HG03354 (cell line): ENCODE measurements around the gene CYB5D1.
"Not testable (repeated sequence)": the region's sequence is repeated elsewhere in the genome, so short reads cannot be mapped to it uniquely, and the experiment has no call there.

ENCODE experiments used
- ATAC-seq: cut with Tn5 transposase; IDR thresholded peaks from one replicate; pipeline ENCODE4 v1.9.1; 2021; ENCODE audit warnings: mild to moderate bottlenecking; ENCODE audit not compliant: unreplicated experiment, poor library complexity, severe bottlenecking

CYB5D1 gene

DNA sequence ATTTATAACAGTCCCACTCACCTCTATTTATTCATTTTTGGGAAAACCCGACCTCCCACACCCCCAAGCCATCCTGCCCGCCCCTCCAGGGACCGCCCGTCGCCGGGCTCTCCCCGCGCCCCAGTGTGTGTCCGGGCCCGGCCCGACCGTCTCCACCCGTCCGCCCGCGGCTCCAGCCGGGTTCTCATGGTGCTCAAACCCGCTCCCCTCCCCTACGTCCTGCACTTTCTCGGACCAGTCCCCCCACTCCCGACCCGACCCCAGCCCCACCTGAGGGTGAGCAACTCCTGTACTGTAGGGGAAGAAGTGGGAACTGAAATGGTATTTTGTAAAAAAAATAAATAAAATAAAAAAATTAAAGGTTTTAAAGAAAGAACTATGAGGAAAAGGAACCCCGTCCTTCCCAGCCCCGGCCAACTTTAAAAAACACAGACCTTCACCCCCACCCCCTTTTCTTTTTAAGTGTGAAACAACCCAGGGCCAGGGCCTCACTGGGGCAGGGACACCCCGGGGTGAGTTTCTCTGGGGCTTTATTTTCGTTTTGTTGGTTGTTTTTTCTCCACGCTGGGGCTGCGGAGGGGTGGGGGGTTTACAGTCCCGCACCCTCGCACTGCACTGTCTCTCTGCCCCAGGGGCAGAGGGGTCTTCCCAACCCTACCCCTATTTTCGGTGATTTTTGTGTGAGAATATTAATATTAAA, 3.6 kb upstream of the CYB5D1 start:
- no peak for ATAC-seq

DNA sequence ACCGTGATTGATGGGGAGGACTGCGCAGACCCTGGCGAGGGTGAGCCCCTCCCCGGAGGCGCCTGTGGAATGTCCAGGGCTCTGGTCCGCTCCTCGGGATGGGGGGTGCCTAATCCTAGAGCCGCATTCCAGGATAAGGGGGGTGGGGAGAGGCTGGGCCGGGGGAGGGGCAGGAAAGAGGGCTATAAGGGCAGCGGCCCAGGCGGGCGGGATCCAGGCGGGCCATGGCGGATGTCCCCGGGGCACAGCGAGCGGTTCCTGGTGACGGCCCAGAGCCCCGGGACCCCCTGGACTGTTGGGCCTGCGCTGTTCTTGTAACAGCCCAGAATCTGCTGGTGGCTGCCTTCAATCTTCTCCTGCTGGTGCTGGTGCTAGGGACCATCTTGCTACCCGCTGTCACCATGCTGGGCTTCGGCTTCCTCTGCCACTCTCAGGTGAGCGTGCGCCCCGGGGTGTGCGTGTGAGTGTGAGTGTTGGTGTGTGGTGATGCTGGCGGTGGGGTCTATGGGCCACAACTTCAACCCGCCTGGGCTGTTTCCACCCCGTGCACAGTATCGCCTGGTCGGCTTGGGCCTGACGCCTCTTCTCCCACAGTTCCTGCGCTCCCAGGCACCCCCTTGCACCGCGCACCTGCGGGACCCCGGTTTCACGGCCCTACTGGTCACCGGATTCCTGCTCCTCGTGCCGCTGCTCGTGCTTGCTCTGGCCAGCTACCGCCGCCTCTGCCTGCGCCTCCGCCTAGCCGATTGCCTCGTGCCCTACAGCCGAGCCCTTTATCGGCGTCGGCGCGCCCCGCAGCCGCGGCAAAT, 2.7 kb upstream of the CYB5D1 start, which contains the start of gene TMEM88:
Gene TMEM88, plus strand, starts transcription at position 216 of the 809 bp plus-strand sequence. Its CDS starts 9 bp downstream, at position 225.
- no peak for ATAC-seq

DNA sequence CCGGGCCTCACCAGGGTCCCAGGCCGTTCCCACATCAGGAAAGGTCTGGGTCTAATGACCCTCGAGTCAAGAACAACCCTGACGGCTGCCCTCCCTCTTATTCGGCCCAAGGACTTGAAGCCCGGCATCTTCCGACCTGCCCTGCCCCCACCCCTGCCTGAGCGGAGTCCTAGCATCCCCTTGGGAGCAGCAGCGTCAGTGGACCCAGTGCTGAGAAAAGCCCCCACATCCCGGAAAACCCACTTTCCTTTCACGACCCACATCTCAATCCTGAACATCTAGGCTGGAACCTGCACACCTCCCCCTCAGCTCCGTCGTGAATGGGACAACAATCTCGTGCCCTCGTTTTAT, 2.2 kb upstream of the CYB5D1 start:
- no peak for ATAC-seq

GRCh38 chr17:7856011-7856810, 1.6 kb upstream of the CYB5D1 start:
- ATAC-seq = no peak

DNA sequence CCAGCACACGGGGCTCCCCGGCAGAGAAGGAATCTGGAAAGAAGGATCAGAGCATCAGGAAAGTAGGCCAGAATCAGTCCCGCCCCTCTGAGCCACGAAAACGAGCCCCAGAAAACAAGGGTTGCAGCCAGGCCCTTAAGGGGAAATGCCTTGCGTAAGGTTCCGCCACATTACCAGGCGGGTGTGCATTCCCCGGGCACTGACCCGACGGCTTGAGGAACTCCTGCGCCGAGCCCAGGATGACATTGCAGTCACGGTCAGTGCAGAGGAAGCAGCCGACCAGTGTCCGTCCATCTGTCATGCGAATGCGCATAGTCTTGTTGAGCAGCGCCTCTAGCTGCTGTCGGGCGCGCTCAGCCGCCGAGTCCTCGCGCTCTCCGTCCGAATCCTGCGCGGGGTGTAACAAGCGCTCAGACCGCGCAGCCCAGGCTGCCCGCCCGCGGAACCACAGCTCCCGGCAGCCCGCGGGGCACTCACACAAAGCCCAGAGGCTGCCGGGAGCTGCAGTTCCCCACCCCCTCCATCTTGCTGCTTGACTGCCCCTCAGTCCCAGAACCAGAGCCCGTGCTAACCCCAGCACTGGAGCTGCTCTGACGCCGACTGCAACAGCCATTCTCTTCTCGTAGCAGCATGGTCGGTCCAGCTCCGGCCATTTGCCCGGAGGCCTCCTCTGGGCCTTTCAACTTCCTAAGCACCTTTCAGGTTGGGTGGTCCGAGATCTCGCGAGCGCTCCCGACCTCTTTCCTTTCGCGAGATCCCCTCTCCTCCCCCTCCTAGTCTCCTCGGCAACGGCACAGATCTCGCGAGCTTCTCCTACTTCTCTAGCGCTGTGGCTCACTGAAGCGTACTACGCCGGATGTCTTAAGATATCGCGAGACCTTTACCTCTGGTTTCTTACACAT, 741 bp upstream of the CYB5D1 start, which contains the start of gene NAA38:
Gene NAA38, minus strand, starts transcription at position 749 of the 902 bp plus-strand sequence. Its CDS starts 96 bp downstream, at position 653.
- peak; percentile 76 for ATAC-seq

DNA sequence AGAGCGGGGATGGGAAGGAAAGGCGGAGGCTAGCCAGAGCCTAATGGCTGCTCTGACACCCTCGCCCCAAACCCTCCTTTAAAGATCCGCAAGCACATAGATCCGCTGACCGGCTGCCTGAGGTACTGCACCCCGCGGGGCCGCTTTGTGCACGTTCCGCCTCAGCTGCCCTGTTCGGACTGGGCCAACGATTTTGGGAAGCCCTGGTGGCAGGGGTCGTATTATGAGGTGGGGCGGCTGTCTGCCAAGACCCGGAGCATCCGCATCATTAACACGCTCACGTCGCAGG, 663 bp downstream of the CYB5D1 start:
- no peak for ATAC-seq

DNA sequence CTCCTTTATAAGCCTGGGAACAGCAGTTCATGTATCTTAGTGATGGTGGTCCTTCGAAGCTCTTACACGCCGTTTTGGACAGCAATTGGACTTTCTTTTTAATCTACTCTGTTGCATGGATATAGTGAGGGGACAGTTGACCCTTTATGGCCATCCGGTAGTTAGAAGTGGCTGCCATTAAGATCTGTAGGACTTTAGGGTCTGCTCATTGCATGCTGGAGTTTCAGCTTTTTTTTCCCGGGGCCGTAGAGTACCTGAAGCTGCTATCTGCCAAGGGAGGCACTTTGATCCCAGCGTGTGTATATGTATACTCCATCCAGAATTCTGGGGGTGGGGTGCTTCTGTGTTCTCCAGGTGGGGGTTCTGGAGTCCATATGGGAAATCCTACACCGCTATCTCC, 1.2 kb downstream of the CYB5D1 start:
- no peak for ATAC-seq

DNA sequence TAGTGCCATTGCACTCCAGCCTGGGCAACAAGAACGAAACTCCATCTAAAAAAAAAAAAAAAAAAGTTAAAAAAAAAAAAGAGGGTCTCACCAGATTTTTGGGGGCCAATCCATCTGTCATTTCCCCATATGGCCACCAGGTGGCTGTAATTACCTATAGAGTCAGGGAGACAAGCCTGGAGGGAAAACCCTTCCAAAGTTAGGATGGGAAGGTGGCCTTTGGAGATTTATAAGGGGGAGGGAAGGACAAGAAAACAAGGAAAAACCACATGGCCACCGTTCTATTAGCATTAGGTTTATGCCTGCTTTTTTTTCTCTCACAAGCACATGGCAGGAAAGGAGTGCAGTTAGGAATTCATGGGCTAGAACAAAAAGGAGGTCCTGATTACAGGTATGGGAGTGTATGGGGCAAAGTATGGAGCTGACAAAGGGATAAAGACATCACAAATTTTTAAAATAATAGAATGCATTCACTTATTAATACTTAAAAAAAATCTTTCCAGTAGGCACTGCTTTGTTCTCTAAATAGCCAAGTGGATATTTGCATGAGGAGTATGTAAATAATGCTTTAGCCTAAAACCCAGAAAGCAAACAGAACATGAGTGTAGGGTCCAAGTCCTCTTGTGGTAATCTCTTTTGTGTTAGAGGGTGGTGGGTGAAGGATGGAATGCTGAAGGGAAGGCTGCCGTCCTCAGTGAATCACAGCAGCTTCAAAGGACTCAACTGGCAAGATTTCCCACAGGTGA, 5.1 kb downstream of the CYB5D1 start:
- no peak for ATAC-seq

- not testable (repeated sequence) for ATAC-seq
Measured at GRCh38 chr17:7864384-7864783, 6.6 kb downstream of the CYB5D1 start.

DNA sequence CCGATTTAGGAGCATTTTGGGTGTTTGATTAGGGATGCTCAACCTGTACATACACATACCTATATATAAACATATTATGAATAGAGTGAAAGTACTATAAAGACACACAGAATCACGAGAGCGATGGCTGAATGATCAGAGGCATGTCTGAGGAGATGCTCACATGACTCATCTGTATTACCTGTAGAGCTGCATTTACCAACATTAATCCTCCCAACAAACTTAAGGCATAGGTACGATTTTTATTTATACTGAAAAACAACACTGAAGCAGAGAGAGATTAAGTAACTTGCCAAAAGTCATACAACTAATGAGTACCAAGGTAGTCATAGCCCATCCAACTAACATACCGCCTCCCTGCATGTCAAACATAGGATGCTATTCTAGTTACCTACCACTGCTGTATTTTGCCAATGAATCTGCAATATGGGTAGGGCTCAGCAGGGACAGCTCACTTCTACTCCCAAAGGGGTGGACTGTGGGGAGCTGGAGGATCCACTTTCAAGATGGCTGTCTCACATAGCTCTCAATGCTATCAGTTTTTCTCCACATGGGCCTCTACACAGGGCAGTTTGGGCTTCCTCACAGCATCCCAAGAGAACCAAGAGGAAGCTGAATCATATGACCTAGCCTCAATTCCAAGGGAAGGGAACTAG, 7.3 kb downstream of the CYB5D1 start:
- ATAC-seq = no peak

DNA sequence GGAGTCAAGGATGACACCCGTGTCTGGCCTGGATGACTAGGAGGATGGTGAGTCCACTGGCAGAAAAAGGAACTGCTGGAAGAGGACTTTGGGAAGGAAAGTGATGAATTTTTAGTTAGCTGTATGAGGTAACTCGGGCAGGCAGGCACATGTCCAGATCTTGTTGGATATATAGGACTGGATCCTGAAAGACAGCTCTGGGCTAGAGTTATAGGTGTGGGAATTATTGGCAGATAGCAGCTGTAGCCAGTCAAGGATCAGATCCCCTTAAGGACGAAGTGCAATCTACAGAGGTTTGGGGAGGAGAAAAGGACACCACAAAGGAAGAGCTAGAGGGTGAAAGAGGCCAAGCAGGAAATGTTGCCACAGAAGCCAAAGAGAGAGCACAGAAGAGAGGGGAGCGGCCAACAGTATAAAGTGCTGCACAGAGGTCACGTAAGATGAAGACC, 10.1 kb downstream of the CYB5D1 start:
- no peak for ATAC-seq

DNA sequence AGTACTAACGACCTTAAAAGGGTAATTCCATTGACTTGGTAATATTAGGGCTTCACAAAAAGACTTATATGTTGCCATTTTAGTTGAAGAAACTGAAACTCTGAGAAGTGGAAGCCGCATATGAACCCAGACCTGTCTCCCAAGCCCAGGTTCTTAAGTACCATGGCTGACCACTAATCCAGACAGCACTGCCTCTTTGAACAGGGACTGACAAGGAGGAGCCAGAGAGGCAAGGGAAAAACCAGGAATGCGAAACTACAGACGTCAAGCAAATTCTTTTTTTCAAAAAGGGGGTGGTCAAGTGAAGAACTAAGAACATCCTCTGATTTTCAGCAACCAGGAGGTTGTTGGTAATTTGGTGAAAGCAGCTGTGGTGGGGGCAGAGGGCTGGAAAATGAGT, 15.2 kb downstream of the CYB5D1 start:
- no peak for ATAC-seq

- ATAC-seq = no peak
Measured at GRCh38 chr17:7875804-7876370, 18.1 kb downstream of the CYB5D1 start.

DNA sequence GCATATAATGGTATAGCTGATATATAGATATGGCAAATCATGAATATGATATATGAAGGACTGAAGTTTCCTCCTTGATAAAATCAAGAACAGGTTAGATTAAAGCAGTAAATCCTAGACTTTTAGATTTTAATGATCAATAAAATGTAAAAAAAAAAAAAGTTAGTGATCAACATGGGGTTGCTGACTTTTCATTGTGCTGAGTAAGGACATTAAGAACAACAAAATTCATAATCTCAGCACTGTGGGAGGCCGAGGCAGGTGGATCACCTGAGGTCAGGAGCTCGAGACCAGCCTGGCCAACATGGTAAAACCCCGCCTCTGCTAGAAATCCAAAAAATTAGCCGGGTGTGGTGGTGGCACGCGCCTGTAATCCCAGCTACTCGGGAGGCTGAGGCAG, 20.4 kb downstream of the CYB5D1 start:
- no peak for ATAC-seq

- no peak for ATAC-seq
Measured at GRCh38 chr17:7880076-7880868, 22.5 kb downstream of the CYB5D1 start.

DNA sequence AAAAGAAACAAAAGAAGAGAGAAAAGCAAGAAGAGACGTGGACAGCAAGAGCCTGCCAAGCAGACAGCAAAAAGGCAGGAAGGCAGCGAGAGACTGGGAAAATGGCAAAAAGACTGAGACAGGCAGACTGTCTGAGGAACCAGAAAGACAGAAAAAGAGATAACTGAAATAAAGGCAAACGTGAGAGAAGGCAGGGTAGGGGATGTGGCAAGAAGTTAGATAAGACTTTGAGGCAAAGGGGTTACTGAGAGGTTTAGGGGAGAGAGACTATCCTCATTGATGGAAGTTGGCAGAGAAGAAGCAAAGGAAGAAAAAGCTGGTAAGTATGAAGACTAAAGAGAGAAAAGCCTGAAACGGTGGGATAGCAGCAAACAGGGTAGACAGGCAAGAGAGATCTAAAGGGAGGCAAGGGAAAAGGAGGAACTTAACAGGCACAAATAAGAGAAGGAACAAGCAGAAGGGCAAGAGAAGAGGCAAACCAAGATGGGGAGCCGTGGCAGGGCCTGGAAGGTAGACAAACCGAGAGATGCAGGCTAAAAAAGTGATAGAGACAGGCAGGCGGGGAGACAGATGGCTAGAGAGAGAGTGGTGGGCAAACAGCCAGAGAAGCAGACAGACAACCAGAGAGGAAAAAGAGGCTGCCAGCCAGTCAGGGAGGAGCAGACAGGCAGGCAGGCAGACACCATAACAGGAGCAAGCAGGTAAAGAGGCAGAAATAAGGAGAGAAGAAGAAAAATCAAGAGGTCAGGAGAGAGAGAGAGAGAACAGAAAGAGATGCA, 23.7 kb downstream of the CYB5D1 start:
- ATAC-seq = no peak

GRCh38 chr17:7882068-7882467, 24.3 kb downstream of the CYB5D1 start:
- ATAC-seq = no peak
